Daoy (cell line): ENCODE measurements around the gene MSTO1. TPM values are rescaled to one million over a fixed set of nuclear protein-coding genes. Genes with fewer than 3 reads are reported as not detected.
A peak's percentile ranks its signal among the peaks of the same experiment; 100 is the strongest.
"Not testable (repeated sequence)": the region's sequence is repeated elsewhere in the genome, so short reads cannot be mapped to it uniquely, and the experiment has no call there.

ENCODE experiments used
- DNase-seq: peaks from one replicate; pipeline ENCODE4 v3.0.0-alpha.2; 2015; ENCODE audit warnings: low read depth
- total RNA-seq: library from RNA; depleted of rRNA; stranded (reverse); fragments of >200 nt; shearing (Covaris generic); gene quantifications from 2 replicates; pipeline ENCODE4 v1.2.3, GENCODE V29; 2014; rRNA removed

The MSTO1 gene
- total RNA-seq, result 26.5 and 47.1 TPM in 2 replicates

DNA sequence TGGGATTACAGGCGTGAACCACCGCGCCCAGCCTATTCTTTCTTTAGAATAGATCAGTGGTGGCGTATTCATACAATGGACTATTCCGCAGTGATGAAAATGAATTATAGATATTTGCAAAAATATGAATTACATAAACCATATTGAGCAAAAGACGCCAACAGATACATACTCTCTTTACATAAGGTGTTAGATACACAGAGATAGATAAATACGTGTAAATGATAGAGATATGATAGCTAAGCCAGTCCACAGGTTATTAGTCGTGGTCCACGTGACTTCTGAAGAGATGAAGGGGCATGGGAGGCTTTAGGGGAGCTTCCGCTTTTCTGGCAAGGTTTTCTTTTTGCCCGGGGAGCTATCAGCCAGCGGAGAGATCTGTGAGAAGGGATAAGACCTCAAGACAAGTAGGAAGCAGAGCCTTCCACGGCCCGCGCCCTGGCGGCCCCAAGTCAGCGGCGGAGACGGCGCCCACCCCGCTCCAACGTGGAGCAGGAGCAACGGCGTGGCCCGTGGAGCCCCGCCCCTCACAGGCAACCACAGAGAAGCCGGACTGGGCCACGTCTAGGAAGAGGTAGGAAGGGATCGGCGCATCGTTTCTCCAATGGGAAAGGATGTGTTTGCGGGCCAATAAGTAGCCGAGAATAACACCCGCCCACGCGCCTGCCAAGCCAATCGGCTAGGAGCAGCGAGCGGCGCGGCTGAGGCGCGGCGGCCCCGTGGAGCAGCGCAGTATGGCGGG lies at the start of gene MSTO1:
TSS of gene MSTO1 (plus strand) at position 704 of the 742 bp plus-strand sequence. CDS start at position 735, 31 bp downstream.
- DNase-seq, result peak; percentile 99

DNA sequence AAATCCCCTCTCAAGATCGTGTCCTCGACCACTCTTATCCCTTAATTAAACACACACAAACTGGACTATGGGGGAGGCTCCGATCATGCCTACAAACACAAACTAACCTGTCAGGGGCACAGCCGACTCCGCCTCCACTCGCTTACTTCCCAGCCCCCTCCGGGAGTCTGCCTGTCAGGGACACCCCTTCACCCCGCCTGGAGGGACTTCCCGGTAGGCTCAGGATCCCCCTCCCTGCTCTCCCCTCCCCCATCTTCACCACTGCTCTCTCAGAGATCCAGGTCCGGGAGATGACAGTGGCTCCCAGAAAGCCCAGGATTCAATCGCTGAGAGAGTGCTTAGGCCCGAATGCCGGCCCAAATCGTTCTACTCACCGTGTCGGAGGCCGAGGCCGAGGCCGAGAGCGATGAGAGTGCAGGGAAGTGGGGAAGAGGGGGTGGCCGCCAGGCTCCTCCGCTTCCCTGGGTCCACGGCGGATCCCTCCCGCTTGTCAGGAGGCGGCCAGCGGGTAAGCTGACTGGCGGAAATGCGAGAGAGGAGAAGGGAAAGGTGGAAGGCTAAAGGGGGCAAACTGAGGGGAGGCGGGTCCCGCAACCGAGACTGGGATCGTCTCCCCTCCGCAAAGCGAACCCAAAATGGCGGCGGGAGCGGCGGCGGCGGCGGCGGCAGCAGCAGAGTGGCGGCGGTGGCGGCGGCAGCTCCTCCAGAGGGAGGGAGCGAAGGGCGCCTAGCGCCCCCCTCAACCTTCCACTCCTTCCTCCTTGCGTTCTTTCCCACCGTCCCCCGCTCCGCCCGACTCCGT lies 48.0 kb upstream of the MSTO1 start:
- not testable (repeated sequence) for DNase-seq

DNA sequence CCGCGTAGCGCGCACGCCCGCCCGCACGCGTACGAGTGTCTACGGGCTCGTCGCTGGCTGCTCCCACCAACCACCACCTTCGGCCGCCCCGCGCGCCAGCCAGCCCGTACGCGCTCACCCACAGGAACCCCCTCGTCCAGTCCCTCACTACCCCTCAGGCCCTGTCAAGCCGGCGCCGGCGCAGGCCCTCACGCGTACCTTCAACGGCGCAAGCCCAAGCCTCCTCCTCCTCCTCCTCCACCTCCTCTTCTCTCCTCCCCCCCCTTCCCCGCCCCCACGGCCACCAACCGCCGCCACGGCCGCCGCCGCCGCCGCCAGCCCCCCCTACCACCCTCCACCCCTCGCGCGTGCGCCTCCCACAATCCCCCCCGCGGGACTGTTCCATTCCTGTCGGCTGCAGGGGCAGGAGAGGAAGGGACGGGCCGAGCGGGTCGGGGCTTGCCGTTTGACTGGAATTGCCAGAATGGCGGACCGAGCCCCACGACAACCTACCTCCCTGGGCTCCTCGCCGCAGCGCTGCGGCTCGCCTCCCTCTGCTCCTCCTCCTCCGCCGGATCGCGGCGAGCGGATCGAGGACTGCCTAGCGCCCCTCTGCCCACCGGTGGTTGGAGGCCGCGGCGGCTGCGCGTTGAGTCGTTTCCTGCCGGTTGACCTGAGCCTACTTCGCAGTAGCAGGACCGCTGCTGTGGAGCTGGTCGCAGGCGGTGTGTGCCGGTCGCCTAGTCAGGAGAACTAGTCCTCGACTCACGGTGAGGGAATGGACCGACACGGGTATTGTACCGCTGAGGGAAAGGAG lies 47.2 kb upstream of the MSTO1 start, which contains the start of gene ASH1L:
TSS of gene ASH1L (minus strand) at position 223 of the 796 bp plus-strand sequence. CDS start 41,284 bp downstream, outside the sequence.
- DNase-seq, result peak; percentile 96

GRCh38 chr1:155563377-155564022 lies 46.5 kb upstream of the MSTO1 start:
- DNase-seq, result not testable (repeated sequence)

DNA sequence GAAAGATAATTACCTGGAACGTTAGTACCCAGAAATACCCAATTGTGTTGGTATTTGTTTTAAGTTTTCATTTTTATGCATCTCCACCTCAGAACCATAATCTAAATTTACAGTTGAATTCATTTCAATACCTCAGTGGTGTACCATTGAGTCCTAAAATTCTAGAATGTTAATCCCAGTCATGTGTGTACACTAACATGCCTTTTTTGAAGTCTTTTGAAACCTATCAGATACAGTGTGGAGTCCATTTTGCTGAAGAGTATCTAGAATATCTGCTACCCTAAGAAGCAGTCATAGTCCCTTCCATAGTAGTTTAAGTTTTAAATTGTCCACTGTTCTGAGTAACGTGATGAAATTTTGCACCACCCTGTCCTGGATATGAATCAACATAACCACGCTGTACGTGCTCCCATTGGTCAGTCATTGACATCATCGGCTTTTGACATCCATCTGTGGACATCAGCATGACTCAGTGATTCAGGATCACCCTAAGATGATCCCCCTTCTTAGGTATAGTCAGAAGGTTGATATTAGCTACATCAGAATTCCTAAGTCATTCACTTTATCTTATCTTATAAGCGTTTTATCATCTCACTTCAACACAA lies 39.9 kb upstream of the MSTO1 start:
- no peak for DNase-seq

DNA sequence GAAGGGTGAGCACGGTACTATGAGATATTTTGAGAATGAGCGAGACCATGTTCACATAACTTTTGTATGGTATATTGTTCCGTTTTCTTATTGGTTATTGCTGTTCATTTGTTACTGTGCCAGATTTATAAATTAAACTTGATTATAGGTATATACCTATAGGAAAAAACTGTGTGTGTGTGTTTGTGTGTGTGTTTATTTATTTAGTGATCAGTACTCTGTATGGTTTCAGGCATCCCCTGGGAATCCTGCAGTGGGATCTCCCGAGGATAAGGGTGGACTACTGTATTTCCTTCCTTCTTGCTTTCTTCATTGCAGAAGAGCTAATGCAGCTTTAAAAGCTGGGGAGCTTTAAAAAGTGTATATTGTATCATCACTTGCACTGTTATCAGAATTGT lies 39.4 kb upstream of the MSTO1 start:
- no peak for DNase-seq

DNA sequence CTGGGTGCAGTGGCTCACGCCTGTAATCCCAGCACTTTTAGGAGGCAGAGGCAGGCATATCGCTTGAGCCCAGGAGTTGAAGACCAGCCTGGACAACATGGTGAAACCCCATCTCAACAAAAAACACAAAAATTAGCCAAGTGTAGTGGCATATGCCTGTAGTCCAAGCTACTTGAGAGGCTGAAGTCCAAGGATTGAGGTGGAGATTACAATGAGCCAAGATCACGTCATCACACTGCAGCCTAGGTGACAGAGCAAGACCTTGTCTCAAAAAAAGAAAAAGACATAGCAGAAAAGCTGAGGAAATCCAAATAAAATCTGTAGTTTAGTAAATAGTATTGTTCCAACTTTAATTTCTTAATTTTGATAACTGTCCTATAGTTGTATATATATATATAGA lies 35.9 kb upstream of the MSTO1 start:
- no peak for DNase-seq

- DNase-seq, result not testable (repeated sequence)
Measured at GRCh38 chr1:155575608-155576007, 34.4 kb upstream of the MSTO1 start.

DNA sequence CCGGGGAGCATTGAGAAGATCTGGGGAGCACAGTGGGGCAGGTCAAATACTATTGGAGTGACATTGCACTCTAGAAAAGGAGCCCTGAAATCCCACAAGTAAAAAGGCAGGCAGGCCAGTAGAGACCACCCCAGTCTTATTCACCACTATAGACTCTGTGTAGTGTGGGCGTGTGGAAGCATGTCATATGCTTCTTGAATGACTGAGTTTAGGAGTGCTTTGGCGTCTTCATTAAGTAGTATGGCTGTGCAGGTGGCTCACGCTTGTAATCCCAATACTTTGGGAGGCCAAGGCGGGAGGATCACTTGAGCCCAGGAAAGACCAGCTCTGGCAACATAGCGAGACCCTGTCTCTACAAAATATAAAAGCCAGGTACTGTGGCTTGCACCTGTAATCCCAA lies 26.2 kb upstream of the MSTO1 start:
- not testable (repeated sequence) for DNase-seq

- DNase-seq, result not testable (repeated sequence)
Measured at GRCh38 chr1:155589282-155589681, 20.7 kb upstream of the MSTO1 start.

DNA sequence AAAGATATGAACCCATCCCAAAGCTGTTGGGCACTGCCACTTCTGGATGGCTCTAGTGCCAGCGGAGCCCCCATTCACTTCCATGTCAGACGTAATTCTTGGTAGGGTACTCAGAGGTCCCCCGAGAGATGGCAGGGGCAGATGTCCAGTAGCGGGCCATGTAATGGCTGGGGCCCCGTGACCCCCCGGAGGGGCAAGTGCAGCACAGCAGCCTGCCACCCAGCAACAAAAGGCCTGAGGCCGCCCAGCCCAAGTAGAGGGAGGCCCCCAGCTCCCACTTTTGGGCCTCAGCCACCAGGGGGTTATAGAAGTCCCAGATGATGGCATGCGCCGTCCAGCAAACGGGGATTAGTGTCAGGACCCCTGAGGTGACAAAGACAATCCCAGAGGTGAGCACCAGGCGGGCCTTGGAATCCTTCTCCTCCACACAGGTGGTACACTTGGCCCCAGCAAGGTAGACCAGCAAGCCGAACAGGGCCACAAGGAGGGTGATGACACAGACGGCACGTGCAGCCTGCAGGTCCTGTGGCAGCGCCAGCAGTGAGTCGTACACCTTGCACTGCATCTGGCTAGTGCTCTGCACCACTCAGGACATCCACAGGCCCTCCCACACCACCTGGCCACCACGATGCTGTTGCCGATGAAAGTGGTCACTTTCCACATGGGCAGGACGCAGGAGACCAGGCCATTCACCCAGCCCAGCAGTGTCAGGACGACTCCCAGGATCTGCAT lies 19.3 kb upstream of the MSTO1 start:
- DNase-seq, result not testable (repeated sequence)

GRCh38 chr1:155591770-155592169 lies 18.2 kb upstream of the MSTO1 start:
- DNase-seq, result peak; percentile 37

DNA sequence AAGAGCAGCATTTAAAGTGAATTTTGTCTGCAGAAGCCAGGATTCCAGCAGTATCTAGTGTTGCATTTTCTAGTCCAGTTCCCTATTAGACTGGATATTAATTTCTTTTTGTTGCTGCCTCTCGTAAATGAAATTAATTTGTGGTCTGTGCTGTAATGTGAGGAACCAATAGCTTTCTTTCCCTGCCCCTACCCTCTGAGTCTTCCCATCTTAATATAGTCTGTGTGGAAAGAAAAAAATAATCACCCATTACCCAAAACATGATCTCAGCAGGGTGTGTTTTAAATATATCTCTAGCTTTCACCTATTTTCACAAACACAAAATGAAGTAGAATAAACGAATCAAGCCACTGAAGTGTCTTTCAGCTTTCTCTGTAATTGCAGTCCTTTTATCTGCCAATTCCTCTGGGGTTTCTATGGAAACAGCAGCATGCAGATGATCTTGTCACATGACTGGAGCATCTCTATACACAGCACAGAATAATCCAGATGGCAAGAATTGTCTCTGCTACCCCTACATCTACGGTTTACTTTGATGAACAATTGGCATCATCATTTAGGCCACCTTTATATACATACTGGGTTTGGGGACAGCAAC lies 14.0 kb upstream of the MSTO1 start:
- not testable (repeated sequence) for DNase-seq

GRCh38 chr1:155596864-155597263 lies 13.2 kb upstream of the MSTO1 start:
- no peak for DNase-seq

- no peak for DNase-seq
Measured at GRCh38 chr1:155598842-155599331, 11.1 kb upstream of the MSTO1 start.

- DNase-seq, result not testable (repeated sequence)
Measured at GRCh38 chr1:155599828-155600572, 10.0 kb upstream of the MSTO1 start.

DNA sequence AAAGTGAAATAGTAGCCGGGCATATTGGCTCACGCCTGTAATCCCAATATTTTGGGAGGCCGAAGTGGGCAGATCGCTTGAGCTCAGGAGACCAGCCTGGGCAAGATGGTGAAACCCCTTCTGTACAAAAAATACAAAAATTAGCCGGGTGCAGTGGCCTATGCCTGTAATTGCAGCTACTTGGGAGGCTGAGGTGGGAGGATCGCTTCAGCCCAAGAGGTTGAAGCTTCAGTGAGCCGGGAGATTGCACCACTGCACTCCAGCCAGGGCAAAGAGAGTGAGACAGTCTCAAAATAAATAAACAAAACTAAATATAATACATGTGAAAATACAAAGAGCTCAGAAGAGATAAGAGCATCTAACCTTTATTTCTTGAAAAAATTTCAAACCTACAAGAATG lies 2.3 kb upstream of the MSTO1 start:
- no peak for DNase-seq

DNA sequence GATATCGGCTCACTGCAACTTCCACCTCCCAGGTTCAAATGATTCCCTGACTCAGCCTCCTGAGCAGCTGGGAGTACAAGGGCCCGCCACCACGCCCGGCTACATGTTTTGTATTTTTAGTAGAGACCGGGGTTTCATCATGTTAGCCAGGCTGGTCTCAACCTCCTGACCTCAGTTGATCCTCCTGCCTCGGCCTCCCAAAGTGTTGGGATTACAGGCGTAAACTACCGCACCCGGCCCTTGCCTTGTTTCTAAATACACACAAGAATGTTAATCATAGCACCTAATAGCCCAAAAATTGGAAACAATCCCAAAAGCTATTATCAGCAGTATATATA lies 1.2 kb upstream of the MSTO1 start:
- no peak for DNase-seq

DNA sequence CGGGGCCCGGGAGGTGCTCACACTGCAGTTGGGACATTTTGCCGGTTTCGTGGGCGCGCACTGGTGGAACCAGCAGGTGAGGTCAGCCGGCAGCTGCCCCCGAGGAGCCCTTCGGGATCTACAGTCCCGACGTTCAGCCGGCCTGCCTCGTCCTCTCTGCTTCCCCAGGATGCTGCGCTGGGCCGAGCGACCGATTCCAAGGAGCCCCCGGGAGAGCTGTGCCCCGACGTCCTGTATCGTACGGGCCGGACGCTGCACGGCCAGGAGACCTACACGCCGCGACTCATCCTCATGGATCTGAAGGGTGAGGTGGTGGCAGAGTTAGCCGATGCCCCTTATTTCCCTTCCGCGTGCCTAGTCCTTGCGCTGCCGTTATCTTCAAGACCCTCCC lies 234 bp downstream of the MSTO1 start:
- not testable (repeated sequence) for DNase-seq
